Measurements from ENCODE around the gene TTBK2. TPM values are rescaled to one million over a fixed set of nuclear protein-coding genes. Genes with fewer than 3 reads are reported as not detected.

Gene TTBK2
- polyA plus RNA-seq, 3 donors, result 3.7 to 9.0 (median 5.7) TPM

- Histone ChIP-seq H3K4me3 (replicated peaks in 1 of 3; ENCODE audit: low read depth in 2 of 3, low read length in 3 of 3) (no peak overlapping the region), H4K20me1 (ENCODE audit: insufficient read depth, low read length) (no peaks in the 10 kb centered on the region), H2AFZ (ENCODE audit: insufficient read depth, low read depth, low read length, poor library complexity, severe bottlenecking) (no peak overlapping the region), H3K79me2 (ENCODE audit: insufficient read depth, low read length) (no peaks in the 10 kb centered on the region), H3K9ac (ENCODE audit: insufficient read depth, low read length, poor library complexity, severe bottlenecking) (no peak overlapping the region), H3K4me2 (replicated peaks; ENCODE audit: extremely low read depth, low read length, poor library complexity, severe bottlenecking) (no peak overlapping the region), H3K9me3 (replicated peaks in 1 of 2; ENCODE audit: control insufficient read depth in 1 of 2, insufficient read depth in 1 of 2, low read length in 2 of 2) (no peaks in the 10 kb centered on the region), H3K27me3 (ENCODE audit: control insufficient read depth in 2 of 2, insufficient read depth in 2 of 2, low read length in 2 of 2) (no peaks in the 10 kb centered on the region), H3K4me1 (ENCODE audit: control insufficient read depth in 1 of 2, insufficient read depth in 2 of 2, low read length in 2 of 2) (peaks cover 5 to 6% of the 10 kb centered on the region in 2 donors), H3K36me3 (replicated peaks in 1 of 2; ENCODE audit: control insufficient read depth in 1 of 2, insufficient read depth in 2 of 2, low read length in 2 of 2) (peaks cover 9 to 55% of the 10 kb centered on the region in 2 donors), H3K27ac (ENCODE audit: low read depth in 1 of 2, low read length in 2 of 2) (no peak overlapping the region)
- Mint-ChIP-seq H3K9me3 (no peaks in the 10 kb centered on the region), H3K4me1 (peaks cover 5% of the 10 kb centered on the region), H3K27me3 (ENCODE audit: low read depth in 3 of 3) (no peaks in the 10 kb centered on the region), H3K36me3 (peaks cover 32 to 39% of the 10 kb centered on the region in 2 donors), H3K27ac (no peak overlapping the region), H3K4me3 (no peak overlapping the region)
- DNase-seq, result no peak
- TF ChIP-seq CTCF (IDR thresholded peaks at IDR 0.05), result no peak
- intact Hi-C loops (cut with micrococcal nuclease), result no loop called here
- WGBS (ENCODE audit: insufficient coverage), result no CpG with 5 or more reads among the region's 4 CpGs
Measured at GRCh38 chr15:42742149-42742548, 178.4 kb downstream of the TTBK2 start.

- no peak overlapping the region for H3K4me2 ChIP-seq (replicated peaks; ENCODE audit: extremely low read depth, low read length, poor library complexity, severe bottlenecking)
- no peaks in the 10 kb centered on the region for H4K20me1 ChIP-seq (ENCODE audit: insufficient read depth, low read length)
- no peaks in the 10 kb centered on the region for H3K9me3 Mint-ChIP-seq
- H3K9me3 ChIP-seq (replicated peaks in 1 of 2; ENCODE audit: control insufficient read depth in 1 of 2, insufficient read depth in 1 of 2, low read length in 2 of 2), result no peaks in the 10 kb centered on the region
- peaks cover 9 to 55% of the 10 kb centered on the region in 2 donors for H3K36me3 ChIP-seq (replicated peaks in 1 of 2; ENCODE audit: control insufficient read depth in 1 of 2, insufficient read depth in 2 of 2, low read length in 2 of 2)
- H3K36me3 Mint-ChIP-seq, result peaks cover 28 to 39% of the 10 kb centered on the region in 2 donors
- H3K4me3 ChIP-seq (replicated peaks in 1 of 3; ENCODE audit: low read depth in 2 of 3, low read length in 3 of 3), result no peak overlapping the region
- no peak for TF ChIP-seq CTCF (IDR thresholded peaks at IDR 0.05)
- H3K27me3 ChIP-seq (ENCODE audit: control insufficient read depth in 2 of 2, insufficient read depth in 2 of 2, low read length in 2 of 2), result no peaks in the 10 kb centered on the region
- no CpG with 5 or more reads among the region's 2 CpGs for WGBS (ENCODE audit: insufficient coverage)
- H3K79me2 ChIP-seq (ENCODE audit: insufficient read depth, low read length), result peaks cover under 1% of the 10 kb centered on the region
- peaks cover 5% of the 10 kb centered on the region for H3K4me1 Mint-ChIP-seq
- no peaks in the 10 kb centered on the region for H3K27me3 Mint-ChIP-seq (ENCODE audit: low read depth in 3 of 3)
- no peak overlapping the region for H3K27ac ChIP-seq (ENCODE audit: low read depth in 1 of 2, low read length in 2 of 2)
- no peak overlapping the region for H3K27ac Mint-ChIP-seq
- no peak overlapping the region for H3K4me3 Mint-ChIP-seq
- no peak overlapping the region for H2AFZ ChIP-seq (ENCODE audit: insufficient read depth, low read depth, low read length, poor library complexity, severe bottlenecking)
- DNase-seq, result no peak
- H3K9ac ChIP-seq (ENCODE audit: insufficient read depth, low read length, poor library complexity, severe bottlenecking), result no peak overlapping the region
- H3K4me1 ChIP-seq (ENCODE audit: control insufficient read depth in 1 of 2, insufficient read depth in 2 of 2, low read length in 2 of 2), result peaks cover 5 to 8% of the 10 kb centered on the region in 2 donors
- intact Hi-C loops (cut with micrococcal nuclease), result no loop called here
Measured at GRCh38 chr15:42741710-42742109, 178.9 kb downstream of the TTBK2 start.
